ENCODE results near the gene GP1BB.

Gene GP1BB

DNA sequence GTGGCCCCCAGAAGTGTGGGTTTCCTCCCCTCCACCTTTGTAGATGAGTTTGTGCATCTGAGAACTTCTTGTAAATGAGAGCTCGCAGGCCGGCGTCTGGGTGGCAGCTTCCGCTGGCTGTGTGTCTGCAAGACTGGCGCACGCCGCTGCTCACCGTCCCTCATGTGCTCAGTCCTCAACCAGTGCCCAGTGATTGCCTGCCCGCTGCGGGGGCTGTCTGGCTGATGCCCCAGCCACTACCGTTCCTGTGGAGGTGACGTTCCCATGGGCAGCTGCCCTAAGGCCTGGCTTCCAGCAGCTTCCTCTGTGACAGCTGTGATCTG, 46.0 kb downstream of the GP1BB start:
- H3K27ac ChIP-seq (ENCODE audit: low read depth, low read length), result no peak overlapping the region

DNA sequence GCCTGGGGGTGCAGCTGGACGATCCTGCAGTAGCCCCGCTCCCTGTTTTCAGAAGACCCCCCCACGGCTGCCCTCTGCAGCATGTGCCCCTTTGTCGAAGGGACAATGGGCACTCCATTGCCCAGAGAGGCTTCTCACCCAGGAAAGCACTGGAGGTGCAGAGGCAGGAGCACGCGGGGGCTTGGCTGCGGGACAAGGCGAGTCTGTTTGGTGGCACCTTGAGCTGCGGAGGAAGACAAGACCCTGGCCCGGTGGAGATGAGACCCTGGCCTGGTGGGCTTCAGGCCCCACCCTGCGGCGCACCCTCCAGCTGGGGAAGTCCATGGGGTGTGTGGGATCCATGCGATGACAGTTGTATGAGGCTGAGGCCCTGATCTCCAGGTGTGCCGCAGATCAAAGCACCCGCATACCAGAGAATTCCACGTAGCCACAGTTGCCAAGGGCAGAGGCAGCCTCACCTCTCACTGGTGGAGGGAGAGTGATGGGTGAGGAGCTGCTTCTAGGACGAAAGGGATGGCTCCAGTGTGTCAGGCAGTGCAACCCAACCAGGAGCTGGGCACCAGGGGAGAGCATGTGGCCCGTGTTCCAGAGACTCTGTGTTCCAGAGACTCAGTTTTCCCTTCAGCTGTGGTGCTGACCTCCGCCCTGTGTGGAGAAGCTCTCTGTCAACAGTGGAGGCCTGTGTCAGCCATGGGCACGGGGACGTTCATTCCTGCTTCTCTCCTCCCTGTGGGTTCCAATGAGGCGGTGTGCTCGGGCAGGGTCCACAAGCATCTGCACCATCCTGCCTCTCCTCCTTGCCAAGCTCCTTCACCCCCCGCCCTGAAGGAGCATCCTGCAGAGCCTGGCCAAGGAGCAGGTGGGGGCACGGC, 47.2 kb downstream of the GP1BB start:
- Histone ChIP-seq H3K9ac (ENCODE audit: low read length) (no peak overlapping the region), H2BK120ac (ENCODE audit: insufficient read depth, low read length, poor library complexity) (no peak overlapping the region), H3K4ac (ENCODE audit: low read depth, low read length) (no peak overlapping the region), H3K27me3 (ENCODE audit: insufficient read depth, low read length) (peaks cover 41% of the 10 kb centered on the region), H3K36me3 (ENCODE audit: control insufficient read depth in 1 of 2, insufficient read depth in 2 of 2, low read length in 2 of 2) (no peaks in the 10 kb centered on the region), H3K9me3 (ENCODE audit: insufficient read depth, low read depth, low read length) (no peaks in the 10 kb centered on the region), H4K12ac (ENCODE audit: low read depth, low read length) (no peak overlapping the region), H4K91ac (ENCODE audit: low read depth, low read length) (no peak overlapping the region), H3K79me1 (ENCODE audit: low read length) (no peaks in the 10 kb centered on the region), H4K8ac (ENCODE audit: low read depth, low read length) (no peak overlapping the region), H3K27ac (ENCODE audit: low read depth, low read length) (no peak overlapping the region), H2BK12ac (ENCODE audit: low read length) (no peak overlapping the region), H3K4me2 (ENCODE audit: low read length) (no peak overlapping the region), H3K4me1 (ENCODE audit: control insufficient read depth in 1 of 2, insufficient read depth in 2 of 2, low read length in 2 of 2) (peaks cover 2 to 3% of the 10 kb centered on the region in 2 experiments), H2AFZ (ENCODE audit: insufficient read depth, low read length, poor library complexity) (no peak overlapping the region), H3K23ac (ENCODE audit: low read length) (no peak overlapping the region), H2AK5ac (ENCODE audit: low read length) (no peak overlapping the region), H3K4me3 (ENCODE audit: low read depth, low read length) (no peak overlapping the region), H3K14ac (ENCODE audit: low read length) (no peak overlapping the region), H3K18ac (ENCODE audit: low read length) (no peak overlapping the region), H2BK5ac (ENCODE audit: low read depth, low read length, poor library complexity) (no peak overlapping the region), H3K79me2 (ENCODE audit: control insufficient read depth, insufficient read depth, low read length, poor library complexity) (no peaks in the 10 kb centered on the region)
- DNase-seq, result no peak
- no CpG with 5 or more reads among the region's 25 CpGs for WGBS (ENCODE audit: extremely low coverage, insufficient coverage, insufficient read length)

More for the DNA sequence above, 46.0 kb downstream of the GP1BB start:
- Histone ChIP-seq H4K12ac (ENCODE audit: low read depth, low read length) (no peak overlapping the region), H3K14ac (ENCODE audit: low read length) (no peak overlapping the region), H3K79me2 (ENCODE audit: control insufficient read depth, insufficient read depth, low read length, poor library complexity) (no peaks in the 10 kb centered on the region), H3K18ac (ENCODE audit: low read length) (no peak overlapping the region), H2BK120ac (ENCODE audit: insufficient read depth, low read length, poor library complexity) (no peak overlapping the region), H3K4me2 (ENCODE audit: low read length) (no peak overlapping the region), H3K4me1 (ENCODE audit: control insufficient read depth in 1 of 2, insufficient read depth in 2 of 2, low read length in 2 of 2) (peaks cover 3 to 6% of the 10 kb centered on the region in 2 experiments), H2AFZ (ENCODE audit: insufficient read depth, low read length, poor library complexity) (no peak overlapping the region), H2BK12ac (ENCODE audit: low read length) (no peak overlapping the region), H3K9me3 (ENCODE audit: insufficient read depth, low read depth, low read length) (peaks cover 2% of the 10 kb centered on the region), H3K79me1 (ENCODE audit: low read length) (no peaks in the 10 kb centered on the region), H3K4me3 (ENCODE audit: low read depth, low read length) (no peak overlapping the region), H4K8ac (ENCODE audit: low read depth, low read length) (no peak overlapping the region), H3K23ac (ENCODE audit: low read length) (no peak overlapping the region), H2BK5ac (ENCODE audit: low read depth, low read length, poor library complexity) (no peak overlapping the region), H3K27me3 (ENCODE audit: insufficient read depth, low read length) (peaks cover 54% of the 10 kb centered on the region), H2AK5ac (ENCODE audit: low read length) (no peak overlapping the region), H3K36me3 (ENCODE audit: control insufficient read depth in 1 of 2, insufficient read depth in 2 of 2, low read length in 2 of 2) (no peaks in the 10 kb centered on the region), H4K91ac (ENCODE audit: low read depth, low read length) (no peak overlapping the region), H3K9ac (ENCODE audit: low read length) (no peak overlapping the region), H3K4ac (ENCODE audit: low read depth, low read length) (no peak overlapping the region)
- WGBS (ENCODE audit: extremely low coverage, insufficient coverage, insufficient read length), result no CpG with 5 or more reads among the region's 12 CpGs
- no peak for DNase-seq

DNA sequence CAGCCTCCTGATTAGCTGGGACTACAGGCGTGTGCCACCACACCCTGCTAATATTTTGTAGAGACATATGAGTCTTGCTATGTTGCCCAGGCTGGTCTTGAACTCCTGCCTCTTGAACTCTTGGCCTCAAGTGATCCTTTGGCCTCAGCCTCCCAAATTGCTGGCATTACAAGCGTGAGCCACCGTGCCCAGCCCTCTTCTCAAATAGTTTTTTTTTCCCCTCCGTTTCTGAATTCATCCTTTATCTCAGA, 49.0 kb downstream of the GP1BB start:
- Histone ChIP-seq H2BK5ac (ENCODE audit: low read depth, low read length, poor library complexity) (no peak overlapping the region), H3K4ac (ENCODE audit: low read depth, low read length) (no peak overlapping the region), H3K4me1 (ENCODE audit: control insufficient read depth in 1 of 2, insufficient read depth in 2 of 2, low read length in 2 of 2) (no peaks in the 10 kb centered on the region), H2AK5ac (ENCODE audit: low read length) (no peak overlapping the region), H3K27ac (ENCODE audit: low read depth, low read length) (no peak overlapping the region), H3K14ac (ENCODE audit: low read length) (no peak overlapping the region), H2AFZ (ENCODE audit: insufficient read depth, low read length, poor library complexity) (no peak overlapping the region), H3K79me2 (ENCODE audit: control insufficient read depth, insufficient read depth, low read length, poor library complexity) (no peaks in the 10 kb centered on the region), H4K91ac (ENCODE audit: low read depth, low read length) (no peak overlapping the region), H3K4me3 (ENCODE audit: low read depth, low read length) (no peak overlapping the region), H4K8ac (ENCODE audit: low read depth, low read length) (no peak overlapping the region), H4K12ac (ENCODE audit: low read depth, low read length) (no peak overlapping the region), H3K9me3 (ENCODE audit: insufficient read depth, low read depth, low read length) (no peaks in the 10 kb centered on the region), H2BK12ac (ENCODE audit: low read length) (no peak overlapping the region), H3K9ac (ENCODE audit: low read length) (no peak overlapping the region), H3K23ac (ENCODE audit: low read length) (no peak overlapping the region), H3K36me3 (ENCODE audit: control insufficient read depth in 1 of 2, insufficient read depth in 2 of 2, low read length in 2 of 2) (no peaks in the 10 kb centered on the region), H3K4me2 (ENCODE audit: low read length) (no peak overlapping the region), H3K18ac (ENCODE audit: low read length) (no peak overlapping the region), H3K79me1 (ENCODE audit: low read length) (no peaks in the 10 kb centered on the region), H3K27me3 (ENCODE audit: insufficient read depth, low read length) (peaks cover 24% of the 10 kb centered on the region), H2BK120ac (ENCODE audit: insufficient read depth, low read length, poor library complexity) (no peak overlapping the region)
- DNase-seq, result no peak
- no CpG with 5 or more reads among the region's 4 CpGs for WGBS (ENCODE audit: extremely low coverage, insufficient coverage, insufficient read length)

DNA sequence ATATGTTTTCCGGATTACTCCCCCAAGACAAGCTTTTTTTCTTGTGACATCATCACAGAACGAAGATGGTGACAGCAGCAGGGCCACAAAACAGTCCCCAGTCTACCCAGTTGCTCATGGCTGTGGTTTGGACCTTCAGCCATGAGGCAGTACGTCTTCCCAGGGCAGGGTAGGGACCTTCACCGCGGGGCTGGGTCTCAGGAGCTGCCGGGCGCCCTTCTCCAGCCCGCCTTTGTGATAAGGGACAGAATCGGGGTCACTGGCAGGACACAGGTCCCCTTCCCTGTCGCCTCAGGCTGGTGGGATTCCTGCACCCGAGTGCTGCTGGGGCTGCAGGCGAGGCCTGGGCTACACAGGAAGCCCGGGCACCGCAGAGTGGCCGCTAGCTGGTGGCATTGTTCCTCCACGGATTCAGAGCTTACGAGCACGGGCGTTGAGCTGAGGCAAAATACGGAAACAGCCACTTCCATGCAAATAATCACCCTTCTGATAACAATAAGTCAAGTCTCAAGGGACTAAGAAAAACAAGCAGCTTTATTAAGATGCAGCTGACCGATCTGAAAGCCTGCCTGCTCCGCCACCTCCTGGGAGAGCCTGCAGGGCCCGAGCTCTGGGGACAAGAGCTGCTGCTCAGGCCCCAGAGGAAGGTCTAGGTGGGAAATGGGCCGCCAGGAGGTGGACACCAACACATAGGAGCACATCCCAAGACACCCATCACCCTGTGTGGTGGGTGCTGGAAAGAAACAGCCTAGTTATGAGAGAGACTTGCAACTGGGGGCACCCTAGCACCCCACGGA, 49.5 kb downstream of the GP1BB start:
- Histone ChIP-seq H4K91ac (ENCODE audit: low read depth, low read length) (no peak overlapping the region), H4K8ac (ENCODE audit: low read depth, low read length) (no peak overlapping the region), H3K18ac (ENCODE audit: low read length) (no peak overlapping the region), H4K12ac (ENCODE audit: low read depth, low read length) (no peak overlapping the region), H3K4me3 (ENCODE audit: low read depth, low read length) (no peak overlapping the region), H2BK120ac (ENCODE audit: insufficient read depth, low read length, poor library complexity) (no peak overlapping the region), H3K36me3 (ENCODE audit: control insufficient read depth in 1 of 2, insufficient read depth in 2 of 2, low read length in 2 of 2) (no peaks in the 10 kb centered on the region), H2AFZ (ENCODE audit: insufficient read depth, low read length, poor library complexity) (no peak overlapping the region), H2BK12ac (ENCODE audit: low read length) (no peak overlapping the region), H3K27me3 (ENCODE audit: insufficient read depth, low read length) (peaks cover 19% of the 10 kb centered on the region), H3K79me2 (ENCODE audit: control insufficient read depth, insufficient read depth, low read length, poor library complexity) (no peaks in the 10 kb centered on the region), H3K4me2 (ENCODE audit: low read length) (no peak overlapping the region), H3K4ac (ENCODE audit: low read depth, low read length) (no peak overlapping the region), H2AK5ac (ENCODE audit: low read length) (no peak overlapping the region), H3K79me1 (ENCODE audit: low read length) (no peaks in the 10 kb centered on the region), H3K23ac (ENCODE audit: low read length) (no peak overlapping the region), H3K27ac (ENCODE audit: low read depth, low read length) (no peak overlapping the region), H3K14ac (ENCODE audit: low read length) (no peak overlapping the region), H3K9me3 (ENCODE audit: insufficient read depth, low read depth, low read length) (no peaks in the 10 kb centered on the region), H3K9ac (ENCODE audit: low read length) (no peak overlapping the region), H2BK5ac (ENCODE audit: low read depth, low read length, poor library complexity) (no peak overlapping the region), H3K4me1 (ENCODE audit: control insufficient read depth in 1 of 2, insufficient read depth in 2 of 2, low read length in 2 of 2) (no peaks in the 10 kb centered on the region)
- no peak for DNase-seq
- no CpG with 5 or more reads among the region's 25 CpGs for WGBS (ENCODE audit: extremely low coverage, insufficient coverage, insufficient read length)
